ENCODE data around the gene TUBGCP3. TPM values are rescaled to one million over a fixed set of nuclear protein-coding genes. Genes with fewer than 3 reads are reported as not detected.
A peak's percentile ranks its signal among the peaks of the same experiment; 100 is the strongest.

TUBGCP3 gene
- total RNA-seq, 2 donors from 2014 or later = 31.0 to 32.9 TPM

DNA sequence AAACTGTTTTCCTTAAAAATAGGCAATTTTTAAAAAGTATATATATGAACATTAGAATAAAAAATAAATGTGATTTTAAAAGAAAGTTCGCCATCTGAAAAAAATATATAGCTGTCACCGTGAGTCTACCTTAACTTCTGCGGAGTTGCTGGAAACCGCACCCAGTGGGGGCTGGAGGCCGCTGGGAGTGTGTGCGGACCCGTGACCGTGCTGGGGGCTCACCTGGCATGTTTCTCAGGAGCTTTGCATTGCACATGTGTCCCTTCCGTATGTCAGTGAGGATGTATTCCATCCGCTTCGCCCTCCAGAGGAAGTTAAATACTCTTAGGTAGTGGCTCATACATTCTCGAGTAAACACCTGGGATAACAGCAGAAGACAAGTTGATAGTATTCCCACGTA, 71.7 kb downstream of the TUBGCP3 start:
- H3K36me3 ChIP-seq = peaks cover 41% of the 10 kb centered on the region

DNA sequence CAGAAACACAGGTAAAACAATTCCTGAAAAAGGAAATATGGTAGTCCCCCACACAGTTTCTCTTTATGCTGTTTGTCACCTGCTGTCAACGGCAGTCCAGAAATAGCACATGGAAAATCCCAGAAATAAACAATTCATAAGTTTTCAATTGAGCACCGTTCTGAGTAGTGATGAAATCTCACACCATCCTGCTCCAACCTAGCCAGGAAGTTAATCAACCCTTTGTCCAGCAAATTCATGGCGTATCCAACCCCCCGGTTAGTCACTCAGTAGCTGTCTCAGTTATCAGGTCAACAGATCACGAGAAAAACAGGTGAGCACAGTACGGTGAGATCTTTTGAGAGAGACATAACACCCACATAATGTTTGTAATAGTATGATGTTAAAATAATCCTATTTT, 74.2 kb downstream of the TUBGCP3 start:
- H3K4me3 ChIP-seq = no peak overlapping the region
- TF ChIP-seq, protein P1, sequence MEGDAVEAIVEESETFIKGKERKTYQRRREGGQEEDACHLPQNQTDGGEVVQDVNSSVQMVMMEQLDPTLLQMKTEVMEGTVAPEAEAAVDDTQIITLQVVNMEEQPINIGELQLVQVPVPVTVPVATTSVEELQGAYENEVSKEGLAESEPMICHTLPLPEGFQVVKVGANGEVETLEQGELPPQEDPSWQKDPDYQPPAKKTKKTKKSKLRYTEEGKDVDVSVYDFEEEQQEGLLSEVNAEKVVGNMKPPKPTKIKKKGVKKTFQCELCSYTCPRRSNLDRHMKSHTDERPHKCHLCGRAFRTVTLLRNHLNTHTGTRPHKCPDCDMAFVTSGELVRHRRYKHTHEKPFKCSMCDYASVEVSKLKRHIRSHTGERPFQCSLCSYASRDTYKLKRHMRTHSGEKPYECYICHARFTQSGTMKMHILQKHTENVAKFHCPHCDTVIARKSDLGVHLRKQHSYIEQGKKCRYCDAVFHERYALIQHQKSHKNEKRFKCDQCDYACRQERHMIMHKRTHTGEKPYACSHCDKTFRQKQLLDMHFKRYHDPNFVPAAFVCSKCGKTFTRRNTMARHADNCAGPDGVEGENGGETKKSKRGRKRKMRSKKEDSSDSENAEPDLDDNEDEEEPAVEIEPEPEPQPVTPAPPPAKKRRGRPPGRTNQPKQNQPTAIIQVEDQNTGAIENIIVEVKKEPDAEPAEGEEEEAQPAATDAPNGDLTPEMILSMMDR (IDR thresholded peaks at IDR 0.05) = no peak
- H3K9me3 ChIP-seq = no peaks in the 10 kb centered on the region
- H3K27me3 ChIP-seq (replicated peaks; ENCODE audit: insufficient read depth) = no peaks in the 10 kb centered on the region
- no peak overlapping the region for H3K27ac ChIP-seq
- DNase-seq (ENCODE audit: low spot score) (no peak), ATAC-seq (ENCODE audit: insufficient number of reproducible peaks, low FRiP score, low read depth) (no peak)
- peaks cover 29% of the 10 kb centered on the region for H3K36me3 ChIP-seq
- no peaks in the 10 kb centered on the region for H3K4me1 ChIP-seq (ENCODE audit: control insufficient read depth in 1 of 2, low read depth in 2 of 2)

More for the DNA sequence above, 71.7 kb downstream of the TUBGCP3 start:
- TF ChIP-seq, protein P1 (IDR thresholded peaks at IDR 0.05) = no peak
- no peaks in the 10 kb centered on the region for H3K27me3 ChIP-seq (replicated peaks; ENCODE audit: insufficient read depth)
- H3K27ac ChIP-seq = no peak overlapping the region
- H3K4me1 ChIP-seq (ENCODE audit: control insufficient read depth in 1 of 2, low read depth in 2 of 2) = no peaks in the 10 kb centered on the region
- H3K9me3 ChIP-seq = no peaks in the 10 kb centered on the region
- ATAC-seq (ENCODE audit: insufficient number of reproducible peaks, low FRiP score, low read depth) (no peak), DNase-seq (ENCODE audit: low spot score) (no peak)
- H3K4me3 ChIP-seq = no peak overlapping the region

DNA sequence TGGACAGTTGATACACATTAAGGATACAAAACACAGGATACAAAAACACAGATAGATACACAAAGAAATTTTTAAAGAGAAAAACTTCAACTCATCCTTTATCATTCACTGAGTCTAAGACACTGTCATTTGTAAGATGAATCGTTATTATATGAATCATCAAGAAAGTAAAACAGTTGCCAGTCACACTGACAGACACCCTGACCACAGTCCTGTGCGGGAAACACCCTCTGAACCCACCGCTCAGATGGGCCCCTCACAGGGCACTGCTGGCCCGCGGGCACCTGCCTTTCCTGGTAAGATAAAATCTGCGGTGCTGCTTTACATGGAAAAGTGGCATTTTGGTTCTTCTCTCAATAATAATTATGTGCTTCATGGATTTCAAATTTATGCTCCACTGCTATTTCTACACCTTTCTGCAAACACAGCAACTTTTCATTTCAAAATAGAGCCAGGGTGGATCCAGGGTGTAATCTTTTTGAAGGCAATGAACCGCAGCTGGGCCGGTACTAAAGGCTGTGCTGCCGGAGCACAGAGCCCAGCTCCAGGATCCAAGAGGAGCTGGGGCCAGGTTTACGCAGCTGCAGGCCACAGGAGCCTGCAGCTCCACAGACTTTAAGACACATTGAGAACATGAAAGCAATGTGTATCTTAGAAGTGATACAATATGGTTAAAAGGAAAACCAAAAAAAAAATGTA, 76.8 kb downstream of the TUBGCP3 start:
- TF ChIP-seq, protein P1 (IDR thresholded peaks at IDR 0.05) = no peak
- Histone ChIP-seq H3K9me3 (no peaks in the 10 kb centered on the region), H3K36me3 (peaks cover 18% of the 10 kb centered on the region), H3K27ac (no peak overlapping the region), H3K27me3 (replicated peaks; ENCODE audit: insufficient read depth) (no peaks in the 10 kb centered on the region), H3K4me3 (no peak overlapping the region), H3K4me1 (ENCODE audit: control insufficient read depth in 1 of 2, low read depth in 2 of 2) (no peaks in the 10 kb centered on the region)
- DNase-seq (ENCODE audit: low spot score) (no peak), ATAC-seq (ENCODE audit: insufficient number of reproducible peaks, low FRiP score, low read depth) (no peak)

DNA sequence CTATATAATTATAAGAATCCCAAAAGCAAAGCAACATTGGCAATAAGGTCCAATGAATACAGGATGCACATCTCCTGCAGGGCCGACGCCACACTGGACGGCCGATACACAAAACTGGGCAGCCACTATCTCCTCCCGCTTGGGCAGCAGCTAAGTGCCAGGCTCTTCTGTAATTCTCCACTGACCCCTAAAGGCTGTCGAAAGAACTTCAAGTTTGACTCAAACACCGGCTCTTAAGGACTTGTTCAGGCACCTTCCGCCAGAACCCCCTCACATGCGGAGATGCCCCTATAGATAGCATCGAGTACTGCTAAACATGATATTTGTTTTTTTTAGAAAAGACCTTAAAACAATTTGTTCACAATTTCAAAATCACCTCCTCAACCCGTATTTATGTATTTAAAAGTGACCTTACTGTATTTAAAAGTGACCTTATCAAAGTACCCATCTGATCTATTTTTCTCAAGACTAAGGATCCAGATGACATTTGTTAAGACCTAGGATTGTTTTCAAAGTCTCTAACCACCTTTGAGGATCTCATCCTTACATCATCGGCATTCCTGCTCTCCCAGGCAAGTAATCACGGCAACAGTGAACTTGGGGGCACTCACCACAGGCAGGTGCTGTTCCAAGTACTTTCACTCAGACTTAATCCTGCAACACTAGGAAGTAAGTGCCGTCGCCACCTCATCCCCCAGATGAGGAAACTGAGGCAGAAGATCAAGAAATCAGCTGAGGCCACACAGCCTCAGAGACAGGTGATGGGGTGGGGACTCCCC, 77.8 kb downstream of the TUBGCP3 start:
- Histone ChIP-seq H3K36me3 (peaks cover 15% of the 10 kb centered on the region), H3K9me3 (no peaks in the 10 kb centered on the region), H3K27ac (no peak overlapping the region), H3K27me3 (replicated peaks; ENCODE audit: insufficient read depth) (no peaks in the 10 kb centered on the region), H3K4me1 (ENCODE audit: control insufficient read depth in 1 of 2, low read depth in 2 of 2) (no peaks in the 10 kb centered on the region), H3K4me3 (no peak overlapping the region)
- TF ChIP-seq, protein P1 (IDR thresholded peaks at IDR 0.05) = peak; percentile 50
- ATAC-seq (ENCODE audit: insufficient number of reproducible peaks, low FRiP score, low read depth) (no peak), DNase-seq (ENCODE audit: low spot score) (no peak)

DNA sequence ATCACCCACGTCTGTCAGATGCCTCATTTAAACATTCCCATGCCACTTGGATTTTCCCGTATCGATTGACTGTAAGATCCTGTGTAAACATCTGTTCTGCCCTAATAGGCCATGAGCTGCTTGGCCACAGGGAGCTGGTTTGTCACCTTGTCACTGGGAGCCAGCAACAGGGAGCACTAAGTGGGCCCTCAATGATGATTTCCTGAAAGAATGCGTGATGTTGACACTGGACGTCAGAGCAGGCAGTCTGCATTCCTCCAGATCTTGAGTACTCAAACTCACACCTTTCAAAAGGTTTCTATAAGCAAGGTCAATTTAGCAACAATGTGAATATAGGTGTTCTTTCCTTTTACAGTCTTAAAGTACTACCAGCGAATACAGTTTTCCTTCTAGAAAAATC, 78.8 kb downstream of the TUBGCP3 start:
- H3K36me3 ChIP-seq = peaks cover 13% of the 10 kb centered on the region
- H3K27ac ChIP-seq = no peak overlapping the region

More for the DNA sequence above, 78.8 kb downstream of the TUBGCP3 start:
- H3K4me1 ChIP-seq (ENCODE audit: control insufficient read depth in 1 of 2, low read depth in 2 of 2) = no peaks in the 10 kb centered on the region
- ATAC-seq (ENCODE audit: insufficient number of reproducible peaks, low FRiP score, low read depth) = no peak
- DNase-seq (ENCODE audit: low spot score) = no peak
- TF ChIP-seq, protein P1 (IDR thresholded peaks at IDR 0.05) = no peak
- no peak overlapping the region for H3K4me3 ChIP-seq
- no peaks in the 10 kb centered on the region for H3K9me3 ChIP-seq
- no peaks in the 10 kb centered on the region for H3K27me3 ChIP-seq (replicated peaks; ENCODE audit: insufficient read depth)
